Colonic mucosa (tissue), 4 donors: ENCODE measurements around the gene ACTG2. TPM values are rescaled to one million over a fixed set of nuclear protein-coding genes. Genes with fewer than 3 reads are reported as not detected.

Experiments
- DNase-seq: peaks from one replicate; pipeline ENCODE4 v3.0.0-alpha.2; 2020
- H3K27ac ChIP-seq: fragments of 200-600 bp; one replicate; pipeline ENCODE4 v1.8.0; 2021
- H3K27me3 ChIP-seq: fragments of 200-600 bp; one replicate; pipeline ENCODE4 v1.8.0; 2021
- H3K36me3 ChIP-seq: fragments of 200-600 bp; one replicate; pipeline ENCODE4 v1.8.0; 2021
- H3K4me1 ChIP-seq: fragments of 200-600 bp; one replicate; pipeline ENCODE4 v1.8.0; 2021; ENCODE audit warnings: mild to moderate bottlenecking
- H3K4me3 ChIP-seq: fragments of 200-600 bp; one replicate; pipeline ENCODE4 v1.8.0; 2021
- H3K9ac ChIP-seq, 2 donors: one replicate each; pipeline ENCODE4 v1.7.0; 2013; ENCODE audit warnings: control low read depth in 2 of 2, low read depth in 2 of 2, low read length in 2 of 2
- H3K9me3 ChIP-seq: fragments of 200-600 bp; one replicate; pipeline ENCODE4 v1.8.0; 2021
- CTCF ChIP-seq: fragments of 200-600 bp; IDR thresholded peaks from one replicate; pipeline ENCODE4 v1.8.0; 2022; ENCODE audit warnings: antibody characterized with exemption, mild to moderate bottlenecking
- intact Hi-C: fragments of 100-400 bp; cut with DNase I; formaldehyde crosslinking; loops from one replicate; pipeline ENCODE4 v1.14.1; 2022
- total RNA-seq, 2 donors: library from RNA; stranded (reverse); fragmentation: NEBNext Ultra II Directional in 1 of 2; extraction: Animal tissue kit (Norgen Biotek cat#: 25700) in 1 of 2; gene quantifications; one replicate each; pipeline ENCODE4 v1.2.1, GENCODE V29; 2021
- donor health status: healthy.
- donor health status: DM: no; HTN: no; CAD: no.
- donor health status: DM: no; HTN: no; CAD: no.

The ACTG2 gene
- total RNA-seq, 2 donors from 2014 or later: 25.4 to 1,198 TPM

GRCh38 chr2:73942664-73943063, 49.9 kb downstream of the ACTG2 start:
- Histone ChIP-seq H3K36me3 (peaks cover 9% of the 10 kb centered on the region), H3K27me3 (no peaks in the 10 kb centered on the region), H3K4me1 (no peaks in the 10 kb centered on the region), H3K27ac (no peak overlapping the region), H3K9me3 (no peaks in the 10 kb centered on the region), H3K4me3 (no peak overlapping the region), H3K9ac (no peak overlapping the region)
- TF ChIP-seq CTCF: no peak
- intact Hi-C loops: no loop called here
- DNase-seq: no peak

GRCh38 chr2:73944714-73945113, 51.9 kb downstream of the ACTG2 start:
- no peak overlapping the region for H3K9ac ChIP-seq
- no peak overlapping the region for H3K4me3 ChIP-seq
- no peaks in the 10 kb centered on the region for H3K4me1 ChIP-seq
- TF ChIP-seq CTCF: no peak
- no peak overlapping the region for H3K27ac ChIP-seq
- DNase-seq: no peak
- no peaks in the 10 kb centered on the region for H3K27me3 ChIP-seq
- peaks cover 10% of the 10 kb centered on the region for H3K36me3 ChIP-seq
- no peaks in the 10 kb centered on the region for H3K9me3 ChIP-seq
- intact Hi-C loops: no loop called here

GRCh38 chr2:73946215-73946614, 53.4 kb downstream of the ACTG2 start:
- Histone ChIP-seq H3K9ac (no peak overlapping the region), H3K9me3 (no peaks in the 10 kb centered on the region), H3K36me3 (peaks cover 15% of the 10 kb centered on the region), H3K4me3 (no peak overlapping the region), H3K27me3 (no peaks in the 10 kb centered on the region), H3K27ac (no peak overlapping the region), H3K4me1 (no peaks in the 10 kb centered on the region)
- DNase-seq: no peak
- no peak for TF ChIP-seq CTCF
- intact Hi-C loops: no loop called here

GRCh38 chr2:73946666-73947065, 53.9 kb downstream of the ACTG2 start:
- no peaks in the 10 kb centered on the region for H3K27me3 ChIP-seq
- H3K9ac ChIP-seq: no peak overlapping the region
- TF ChIP-seq CTCF: no peak
- no peak overlapping the region for H3K27ac ChIP-seq
- no peak for DNase-seq
- no peak overlapping the region for H3K4me3 ChIP-seq
- intact Hi-C loops: no loop called here
- no peaks in the 10 kb centered on the region for H3K9me3 ChIP-seq
- peaks cover 17% of the 10 kb centered on the region for H3K36me3 ChIP-seq
- H3K4me1 ChIP-seq: no peaks in the 10 kb centered on the region

GRCh38 chr2:73947412-73948018, 54.7 kb downstream of the ACTG2 start:
- H3K27me3 ChIP-seq: no peaks in the 10 kb centered on the region
- no peaks in the 10 kb centered on the region for H3K9me3 ChIP-seq
- peaks cover 17% of the 10 kb centered on the region for H3K36me3 ChIP-seq
- intact Hi-C loops: no loop called here
- H3K27ac ChIP-seq: no peak overlapping the region
- H3K4me1 ChIP-seq: no peaks in the 10 kb centered on the region
- no peak overlapping the region for H3K9ac ChIP-seq
- TF ChIP-seq CTCF: no peak
- no peak overlapping the region for H3K4me3 ChIP-seq
- DNase-seq: no peak
